ENCODE data around the gene SUPT6H.
"Not testable (repeated sequence)": the region's sequence is repeated elsewhere in the genome, so short reads cannot be mapped to it uniquely, and the experiment has no call there.

Gene SUPT6H

DNA sequence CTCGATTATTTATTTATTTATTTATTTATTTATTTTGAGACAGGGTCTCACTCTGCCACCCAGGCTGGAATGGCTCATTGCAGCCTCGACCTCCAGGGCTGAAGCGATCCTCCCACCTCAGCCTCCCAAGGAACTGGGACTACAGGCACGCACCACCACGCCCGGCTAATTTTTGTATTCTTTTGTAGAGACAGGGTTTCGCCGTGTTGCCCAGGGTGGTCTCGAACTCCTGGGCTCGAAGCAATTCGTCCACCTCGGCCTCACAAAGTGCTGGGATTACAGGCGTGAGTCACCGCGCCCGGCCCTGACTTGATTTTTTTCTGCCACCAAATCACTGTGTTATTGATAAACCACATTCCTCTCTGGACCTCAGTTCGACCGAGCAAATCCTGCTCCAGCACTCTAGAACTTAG lies 57.0 kb downstream of the SUPT6H start:
- DNase-seq (ENCODE audit: low spot score), result no peak

DNA sequence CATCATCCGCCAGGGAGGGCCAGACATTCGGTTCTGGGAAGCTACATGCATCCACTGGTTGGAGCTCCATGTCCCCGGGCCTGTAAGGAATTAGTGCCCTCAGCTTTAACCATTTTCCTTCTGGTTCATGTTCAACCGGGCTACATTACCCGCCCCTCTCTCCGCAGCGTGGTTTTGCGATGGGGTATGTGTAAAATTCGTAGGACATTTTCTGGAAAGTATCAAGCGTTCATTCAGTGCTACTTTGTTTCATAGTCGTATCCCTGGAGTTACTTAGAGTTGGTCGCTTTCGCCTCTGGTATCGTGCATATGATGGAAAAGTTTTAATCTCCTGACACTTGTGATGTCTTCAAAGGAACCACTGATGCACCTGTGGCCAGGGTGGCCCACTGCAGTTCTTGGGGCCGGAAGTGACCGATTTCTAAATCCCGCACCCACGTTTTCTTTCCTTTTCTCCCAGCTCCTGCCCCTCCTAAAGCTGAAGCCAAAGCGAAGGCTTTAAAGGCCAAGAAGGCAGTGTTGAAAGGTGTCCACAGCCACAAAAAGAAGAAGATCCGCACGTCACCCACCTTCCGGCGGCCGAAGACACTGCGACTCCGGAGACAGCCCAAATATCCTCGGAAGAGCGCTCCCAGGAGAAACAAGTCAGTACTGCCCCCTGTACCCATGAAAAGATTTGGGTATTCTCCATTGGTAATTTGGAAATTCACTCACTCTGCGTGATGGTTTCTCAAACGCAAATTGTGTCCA lies 58.4 kb downstream of the SUPT6H start:
- no peak for DNase-seq (ENCODE audit: low spot score)

DNA sequence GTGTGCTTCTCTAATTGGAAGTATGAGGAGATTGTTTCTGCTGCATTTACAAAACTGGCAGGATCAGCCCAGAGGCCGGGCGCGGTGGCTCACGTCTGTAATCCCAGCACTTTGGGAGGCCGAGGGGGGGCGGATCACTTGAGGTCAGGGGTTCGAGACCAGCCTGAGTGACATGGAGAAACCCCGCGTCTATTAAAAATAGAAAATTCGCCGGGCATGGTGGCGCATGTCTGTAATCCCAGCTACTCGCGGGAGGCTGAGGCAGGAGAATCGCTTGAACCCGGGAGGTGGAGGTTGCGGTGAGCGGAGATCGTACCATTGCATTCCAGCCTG lies 59.0 kb downstream of the SUPT6H start:
- DNase-seq (ENCODE audit: low spot score), result not testable (repeated sequence)

DNA sequence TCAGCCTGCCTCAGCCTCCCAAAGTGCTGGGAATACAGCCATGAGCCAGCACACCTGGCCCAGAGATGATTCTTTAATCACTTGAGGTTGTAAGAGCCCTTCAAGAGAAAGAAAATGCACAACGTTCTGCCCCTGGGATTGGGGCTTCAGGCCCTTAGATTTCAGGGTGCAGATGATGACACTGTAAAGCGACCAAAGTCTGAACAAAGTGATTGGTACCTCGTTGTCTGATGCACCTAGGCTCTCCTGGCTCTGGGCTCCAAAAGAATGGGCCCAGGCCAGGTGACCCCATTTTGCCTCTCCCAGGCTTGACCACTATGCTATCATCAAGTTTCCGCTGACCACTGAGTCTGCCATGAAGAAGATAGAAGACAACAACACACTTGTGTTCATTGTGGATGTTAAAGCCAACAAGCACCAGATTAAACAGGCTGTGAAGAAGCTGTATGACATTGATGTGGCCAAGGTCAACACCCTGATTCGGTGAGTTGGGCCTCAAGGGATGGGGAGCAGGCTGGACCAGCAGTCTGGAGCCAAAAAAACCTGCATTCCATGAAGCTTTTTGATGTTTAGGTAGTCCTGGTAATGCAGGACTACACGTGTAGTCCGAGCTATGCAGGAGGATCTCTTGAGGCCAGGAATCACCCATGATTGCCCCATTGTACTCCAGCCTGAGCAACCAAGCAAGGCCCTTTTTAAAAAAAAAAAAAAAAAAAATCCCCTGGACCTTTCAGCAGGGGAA lies 60.6 kb downstream of the SUPT6H start:
- DNase-seq (ENCODE audit: low spot score), result no peak

DNA sequence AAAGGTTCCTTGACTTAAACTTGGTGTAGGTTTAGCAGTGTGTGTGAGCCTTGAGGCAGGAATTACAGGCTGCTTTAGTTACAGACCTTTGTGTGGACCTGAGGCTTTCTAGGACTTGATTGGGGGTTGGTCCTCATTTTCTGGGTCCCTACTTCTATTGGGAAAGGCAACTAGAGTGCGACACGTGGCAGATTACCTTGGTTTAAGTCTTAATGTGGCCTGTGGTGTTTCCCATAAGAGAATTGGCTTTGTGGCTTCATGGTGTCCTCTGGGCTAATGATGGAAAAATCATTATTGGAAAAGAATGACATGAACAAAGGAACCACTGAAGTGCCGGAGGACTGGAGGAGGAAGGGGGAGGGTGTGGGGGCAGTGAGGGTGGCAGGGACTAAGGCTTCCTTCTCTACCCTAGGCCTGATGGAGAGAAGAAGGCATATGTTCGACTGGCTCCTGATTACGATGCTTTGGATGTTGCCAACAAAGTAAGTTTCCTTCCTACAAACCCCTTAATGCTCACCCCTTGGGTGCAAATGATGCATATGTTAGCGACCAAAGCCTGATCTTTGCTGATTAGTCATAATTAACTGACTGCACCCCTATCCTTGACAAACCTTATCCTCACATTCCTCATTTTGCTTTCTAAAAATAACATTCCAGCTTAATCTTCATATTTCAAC lies 61.3 kb downstream of the SUPT6H start:
- no peak for DNase-seq (ENCODE audit: low spot score)

DNA sequence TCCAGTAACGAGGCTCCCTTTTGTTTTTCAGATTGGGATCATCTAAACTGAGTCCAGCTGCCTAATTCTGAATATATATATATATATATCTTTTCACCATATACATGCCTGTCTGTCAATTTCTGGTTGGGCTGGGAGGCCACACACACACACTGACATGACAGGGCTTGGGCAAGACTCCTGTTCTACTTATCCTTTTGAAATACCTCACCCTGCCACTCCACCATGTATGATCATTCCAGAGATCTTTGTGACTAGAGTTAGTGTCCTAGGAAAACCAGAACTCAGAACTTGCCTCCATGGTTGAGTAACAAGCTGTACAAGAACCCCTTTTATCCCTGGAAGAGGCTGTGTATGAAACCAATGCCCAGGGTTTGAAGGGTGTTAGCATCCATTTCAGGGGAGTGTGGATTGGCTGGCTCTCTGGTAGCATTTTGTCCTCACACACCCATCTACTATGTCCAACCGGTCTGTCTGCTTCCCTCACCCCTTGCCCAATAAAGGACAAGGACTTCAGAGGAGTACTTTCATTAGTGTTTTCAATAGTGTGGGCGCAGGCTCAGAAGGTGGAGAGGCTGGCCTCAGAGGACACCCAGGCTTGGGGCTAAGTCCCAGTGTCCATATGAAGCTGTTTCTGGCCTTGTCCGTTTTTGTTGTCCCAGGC lies 62.0 kb downstream of the SUPT6H start:
- DNase-seq (ENCODE audit: low spot score), result not testable (repeated sequence)

DNA sequence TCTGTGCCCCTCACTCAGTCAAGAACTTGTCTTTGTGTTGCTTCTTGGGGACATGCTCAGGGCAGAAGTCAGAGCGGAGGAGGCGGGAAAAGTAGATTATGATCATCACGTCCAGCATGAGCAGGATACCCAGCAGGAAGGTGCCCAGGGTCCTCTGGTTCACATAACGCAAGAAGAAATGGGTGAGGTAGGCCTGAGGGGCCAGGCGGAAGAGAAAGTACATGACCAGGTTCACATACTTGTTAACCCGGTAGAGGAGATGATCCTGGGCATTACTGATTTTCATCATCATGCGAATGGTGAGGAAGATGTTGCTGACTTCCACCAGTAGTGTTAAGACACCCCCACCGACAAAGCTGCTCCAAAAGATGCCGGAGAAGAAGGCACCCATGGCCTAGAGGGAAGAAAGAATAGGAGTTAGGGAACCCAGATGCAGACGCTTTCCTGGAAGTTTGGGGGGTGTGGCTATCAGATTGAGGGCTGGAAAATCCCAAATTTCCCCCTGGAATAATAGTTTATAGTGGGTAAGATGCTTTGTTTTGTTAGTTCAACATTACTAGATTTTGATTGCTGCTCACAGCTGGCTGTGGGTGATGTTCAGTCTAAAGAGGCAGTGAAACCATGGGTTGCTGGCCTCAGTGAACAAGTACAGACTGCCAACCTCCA lies 62.6 kb downstream of the SUPT6H start:
- DNase-seq (ENCODE audit: low spot score), result no peak

DNA sequence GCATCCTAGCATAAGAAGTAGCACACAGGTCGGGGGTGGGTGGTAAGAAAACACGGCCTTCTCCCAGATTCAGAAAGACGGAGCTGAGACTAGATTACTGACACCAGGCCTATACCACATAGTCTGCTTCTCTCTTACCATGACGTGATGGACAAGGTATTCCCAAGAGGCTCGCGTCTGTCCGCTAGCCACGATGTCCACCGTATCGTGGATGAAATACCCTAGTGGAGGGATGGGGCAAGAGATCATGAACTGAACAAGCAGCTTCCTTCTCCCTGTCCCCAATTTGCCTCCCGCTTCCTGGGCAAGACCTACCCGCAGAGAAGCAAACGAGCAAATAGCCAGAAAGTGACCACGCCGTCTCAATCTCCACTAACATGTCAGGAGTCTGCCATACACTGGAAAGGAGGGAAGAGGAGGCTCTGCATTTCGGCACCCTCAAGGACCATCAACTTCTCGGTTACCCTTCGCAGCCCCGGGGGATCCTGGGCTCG lies 63.2 kb downstream of the SUPT6H start:
- DNase-seq (ENCODE audit: low spot score), result no peak

DNA sequence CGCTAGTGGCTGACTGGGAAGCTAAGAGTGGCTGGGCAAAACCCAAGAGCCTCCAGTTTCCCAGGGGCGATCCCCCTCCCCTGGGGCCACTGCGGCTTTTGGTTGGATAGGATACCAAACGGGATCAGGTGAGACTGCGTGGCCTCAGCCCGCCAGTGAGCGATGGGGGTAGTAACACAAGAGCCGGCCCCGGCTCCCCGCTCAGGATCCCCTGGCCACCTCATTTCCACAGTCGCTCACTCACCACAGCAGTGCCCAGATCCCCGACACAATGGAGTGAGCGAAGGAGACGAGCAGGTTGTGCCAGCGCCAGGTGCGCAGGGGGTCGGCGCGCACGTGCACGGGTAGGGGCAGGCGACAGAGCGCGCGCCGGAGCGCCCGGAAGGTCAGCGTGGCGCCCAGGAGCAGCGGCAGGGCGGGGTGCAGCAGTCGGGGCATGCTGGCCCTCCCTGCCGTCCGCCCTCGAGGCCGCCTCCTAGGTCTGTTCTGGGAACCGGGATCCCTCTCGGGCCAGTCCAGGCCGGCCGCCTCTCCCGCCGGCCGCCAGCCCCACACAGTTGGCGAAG lies 63.7 kb downstream of the SUPT6H start:
- DNase-seq (ENCODE audit: low spot score), result no peak

DNA sequence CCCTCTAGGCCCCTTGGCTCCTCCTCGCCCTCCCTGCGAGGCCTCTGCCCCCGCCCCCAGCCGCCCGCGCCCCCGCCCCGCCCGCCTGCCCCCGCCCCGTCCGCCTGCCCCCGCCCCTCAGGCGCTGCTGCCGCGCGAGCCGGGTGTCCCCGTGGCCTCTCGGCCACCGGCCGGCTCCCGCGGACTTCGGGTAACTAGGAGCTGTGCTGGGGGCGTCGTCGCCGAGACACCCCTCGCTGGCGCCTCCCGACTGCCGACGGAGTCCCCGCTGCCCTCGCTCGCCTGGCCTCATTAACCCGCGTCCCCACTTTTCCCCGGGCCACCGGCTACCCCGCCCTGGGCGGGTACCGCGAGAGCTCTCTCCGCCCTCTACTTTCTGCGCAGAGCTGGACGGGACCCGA lies 64.2 kb downstream of the SUPT6H start, which contains the start of gene TLCD1:
Gene TLCD1 (minus strand): TSS at position 8 of the 401 bp plus-strand sequence. CDS start 136 bp downstream, outside the sequence.
- DNase-seq (ENCODE audit: low spot score), result peak; percentile 93

DNA sequence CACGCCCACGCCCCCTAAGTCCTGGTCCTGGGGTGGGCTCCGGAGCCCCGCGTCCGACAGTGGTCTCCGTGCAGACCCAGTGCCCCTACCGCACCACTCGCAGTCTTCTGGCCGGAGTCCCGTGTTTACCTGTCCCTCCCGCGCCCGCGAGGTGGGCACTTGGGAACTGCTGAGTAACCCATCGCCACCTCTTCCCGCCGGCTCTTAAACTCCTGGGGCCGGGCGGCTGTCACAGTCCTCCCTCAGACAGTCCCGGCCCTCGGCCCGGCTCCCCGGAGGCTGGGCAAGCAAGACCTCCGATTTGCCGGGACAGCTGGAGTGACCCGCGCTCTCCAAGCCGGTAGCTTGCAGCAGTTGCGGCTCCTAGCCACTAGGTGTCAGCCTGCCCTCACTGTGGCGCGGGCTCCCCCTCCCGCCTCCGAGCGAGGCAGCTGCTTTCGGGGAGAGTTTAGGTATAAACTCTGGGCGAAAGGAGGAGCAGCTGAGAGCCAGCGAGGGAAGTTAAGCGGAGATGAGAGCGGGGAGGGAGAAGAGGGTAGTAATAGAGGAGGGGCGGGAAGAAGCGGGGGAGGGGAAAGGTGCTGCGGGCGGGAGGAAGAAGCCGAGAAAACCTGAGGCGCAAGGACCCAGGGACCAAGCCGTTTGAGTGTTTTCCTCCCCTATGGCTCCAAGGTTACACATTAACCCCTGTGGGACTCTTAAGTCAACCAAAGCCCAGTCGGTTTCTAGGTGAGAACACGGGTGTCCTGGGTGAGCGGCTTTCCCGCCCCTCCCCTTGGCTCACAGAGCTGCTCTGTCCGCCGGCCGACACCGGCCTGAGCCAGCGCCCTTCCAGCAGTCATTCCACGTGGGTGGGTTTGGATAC lies 64.9 kb downstream of the SUPT6H start:
- peak; percentile 90 for DNase-seq (ENCODE audit: low spot score)

DNA sequence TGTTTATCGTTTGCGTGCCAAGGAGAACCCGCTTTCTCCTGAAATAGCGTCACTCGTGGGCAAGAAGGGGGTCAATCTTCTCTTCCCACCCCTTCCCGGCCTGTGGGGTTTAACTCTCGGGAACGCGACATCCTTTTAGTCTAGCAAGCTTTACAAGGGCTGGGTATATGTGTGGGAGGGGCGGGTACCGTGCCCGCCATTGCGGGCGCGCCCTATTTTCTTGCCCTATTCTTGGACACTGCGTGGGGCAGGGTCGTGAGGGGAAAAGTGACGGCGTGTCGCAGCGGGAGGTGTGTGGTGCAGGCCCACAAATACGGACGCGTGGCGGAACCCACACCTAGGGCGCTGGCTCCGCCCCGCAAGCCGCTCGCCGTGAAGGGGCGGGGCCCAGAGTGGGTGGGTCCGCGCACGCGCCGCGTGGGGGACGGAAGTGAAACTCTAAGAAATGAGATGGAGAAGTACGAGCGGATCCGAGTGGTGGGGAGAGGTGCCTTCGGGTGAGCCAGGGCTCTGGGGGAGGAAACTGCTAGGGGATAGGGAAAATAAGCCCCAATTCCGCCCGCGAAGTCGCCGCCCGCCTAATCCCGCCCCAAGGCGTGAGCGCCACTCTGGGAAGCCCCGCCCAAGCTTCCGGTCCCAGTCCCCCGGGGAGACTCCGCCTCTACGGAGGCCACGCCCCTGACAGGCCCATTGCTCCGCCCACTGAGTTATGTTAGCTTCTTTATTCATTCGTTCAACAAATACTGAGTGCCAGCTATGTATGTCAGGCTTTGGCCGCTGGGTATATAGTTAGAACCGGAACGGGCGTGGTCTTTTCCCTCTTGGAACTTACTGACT lies 66.6 kb downstream of the SUPT6H start, which contains the start of gene NEK8:
Gene NEK8 (plus strand): TSS at position 425 of the 837 bp plus-strand sequence. CDS start 26 bp downstream, at position 451.
- peak; percentile 95 for DNase-seq (ENCODE audit: low spot score)

DNA sequence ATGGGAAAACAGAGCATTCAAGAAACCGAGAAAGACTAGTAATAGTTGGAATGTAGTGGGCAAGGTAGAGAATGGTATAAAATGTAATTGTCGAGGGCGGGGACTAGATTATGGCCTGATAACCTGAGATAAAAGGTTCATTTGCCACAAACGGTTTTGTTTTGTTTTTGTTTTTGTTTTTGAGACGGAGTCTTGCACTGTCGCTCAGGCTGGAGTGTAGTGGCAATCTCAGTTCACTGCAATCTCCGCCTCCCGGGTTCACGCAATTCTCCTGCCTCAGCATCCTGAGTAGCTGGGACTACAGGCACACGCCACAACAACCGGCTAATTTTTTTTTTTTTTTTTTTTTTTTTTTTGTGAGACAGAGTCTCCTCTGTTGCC lies 67.9 kb downstream of the SUPT6H start:
- no peak for DNase-seq (ENCODE audit: low spot score)

DNA sequence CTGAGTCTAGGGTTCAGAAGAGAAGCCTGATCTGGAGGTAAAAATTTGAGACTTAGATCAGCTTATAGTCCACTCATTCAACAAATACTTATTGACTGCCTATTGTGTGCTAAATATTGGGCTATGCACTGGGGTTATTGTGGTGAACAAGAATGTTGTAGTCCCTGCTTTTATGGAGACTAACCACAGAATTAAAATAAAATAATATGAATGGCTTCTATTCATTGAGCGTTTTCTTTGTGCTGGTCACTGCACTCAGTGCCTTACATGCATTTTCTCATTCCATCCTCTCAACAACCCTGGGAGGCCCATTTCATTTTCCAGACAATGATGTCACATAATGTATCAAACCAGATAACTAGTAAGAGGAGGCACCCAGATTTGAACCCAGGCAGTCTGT lies 71.3 kb downstream of the SUPT6H start:
- DNase-seq (ENCODE audit: low spot score), result no peak

DNA sequence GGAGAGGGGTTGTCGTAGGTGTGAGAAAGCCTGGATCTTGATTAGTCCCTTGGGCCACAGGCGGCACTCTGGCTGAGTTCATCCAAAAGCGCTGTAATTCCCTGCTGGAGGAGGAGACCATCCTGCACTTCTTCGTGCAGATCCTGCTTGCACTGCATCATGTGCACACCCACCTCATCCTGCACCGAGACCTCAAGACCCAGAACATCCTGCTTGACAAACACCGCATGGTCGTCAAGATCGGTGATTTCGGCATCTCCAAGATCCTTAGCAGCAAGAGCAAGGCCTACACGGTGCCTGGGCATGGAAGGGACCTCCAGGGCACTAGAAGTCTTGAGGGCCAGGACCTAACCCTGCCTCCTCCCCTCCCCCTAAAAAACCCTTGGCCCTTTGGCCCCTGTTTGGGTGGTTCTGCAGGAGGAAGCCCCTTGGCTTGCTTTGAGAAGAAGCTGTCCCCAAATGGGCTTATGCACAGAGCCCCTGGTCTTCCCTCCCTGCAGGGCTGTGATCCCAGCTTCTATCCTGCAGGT lies 72.8 kb downstream of the SUPT6H start:
- DNase-seq (ENCODE audit: low spot score), result no peak

DNA sequence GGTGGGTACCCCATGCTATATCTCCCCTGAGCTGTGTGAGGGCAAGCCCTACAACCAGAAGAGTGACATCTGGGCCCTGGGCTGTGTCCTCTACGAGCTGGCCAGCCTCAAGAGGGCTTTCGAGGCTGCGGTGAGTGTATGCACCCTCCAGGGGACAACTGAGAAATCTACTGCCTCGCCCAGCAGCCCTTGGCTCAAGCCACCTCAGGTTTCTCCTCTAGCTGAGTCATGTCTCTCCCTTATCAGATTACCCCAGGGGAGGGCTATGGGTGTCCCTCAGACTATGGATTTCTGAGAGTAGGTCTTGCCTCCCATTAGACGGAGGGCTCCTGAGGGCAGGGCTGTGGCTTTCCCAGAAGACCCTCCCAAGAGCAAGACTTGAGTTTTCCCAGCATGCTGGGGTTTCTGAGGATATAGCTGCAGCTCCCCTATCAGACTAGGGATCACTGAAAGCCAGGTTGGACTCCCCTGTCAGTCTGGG lies 73.3 kb downstream of the SUPT6H start:
- peak; percentile 26 for DNase-seq (ENCODE audit: low spot score)

DNA sequence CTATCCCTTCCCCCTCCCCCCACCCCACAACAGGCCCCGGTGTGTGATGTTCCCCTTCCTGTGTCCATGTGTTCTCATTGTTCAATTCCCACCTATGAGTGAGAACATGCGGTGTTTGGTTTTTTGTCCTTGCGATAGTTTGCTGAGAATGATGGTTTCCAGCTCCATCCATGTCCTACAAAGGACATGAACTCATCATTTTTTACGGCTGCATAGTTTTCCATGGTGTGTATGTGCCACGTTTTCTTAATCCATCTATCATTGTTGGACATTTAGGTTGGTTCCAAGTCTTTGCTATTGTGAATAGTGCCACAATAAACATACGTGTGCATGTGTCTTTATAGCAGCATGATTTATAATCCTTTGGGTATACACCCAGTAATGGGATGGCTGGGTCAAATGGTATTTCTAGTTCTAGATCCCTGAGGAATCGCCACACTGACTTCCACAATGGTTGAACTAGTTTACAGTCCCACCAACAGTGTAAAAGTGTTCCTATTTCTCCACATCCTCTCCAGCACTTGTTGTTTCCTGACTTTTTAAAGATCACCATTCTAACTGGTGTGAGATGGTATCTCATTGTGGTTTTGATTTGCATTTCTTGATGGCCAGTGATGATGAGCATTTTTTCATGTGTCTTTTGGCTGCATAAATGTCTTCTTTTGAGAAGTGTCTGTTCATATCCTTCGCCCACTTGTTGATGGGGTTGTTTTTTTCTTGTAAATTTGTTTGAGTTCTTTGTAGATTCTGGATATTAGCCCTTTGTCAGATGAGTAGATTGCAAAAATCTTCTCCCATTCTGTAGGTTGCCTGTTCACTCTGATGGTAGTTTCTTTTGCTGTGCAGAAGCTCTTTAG lies 74.1 kb downstream of the SUPT6H start:
- not testable (repeated sequence) for DNase-seq (ENCODE audit: low spot score)

DNA sequence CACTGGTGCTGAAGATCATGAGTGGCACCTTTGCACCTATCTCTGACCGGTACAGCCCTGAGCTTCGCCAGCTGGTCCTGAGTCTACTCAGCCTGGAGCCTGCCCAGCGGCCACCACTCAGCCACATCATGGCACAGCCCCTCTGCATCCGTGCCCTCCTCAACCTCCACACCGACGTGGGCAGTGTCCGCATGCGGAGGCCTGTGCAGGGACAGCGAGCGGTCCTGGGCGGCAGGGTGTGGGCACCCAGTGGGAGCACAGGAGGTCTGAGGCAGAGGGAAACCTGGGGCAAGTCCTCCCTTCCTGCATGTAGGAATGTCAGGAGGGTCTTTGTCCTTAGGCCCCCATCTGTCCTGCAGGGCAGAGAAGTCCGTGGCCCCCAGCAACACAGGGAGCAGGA lies 75.3 kb downstream of the SUPT6H start:
- DNase-seq (ENCODE audit: low spot score), result no peak

Measured in AG08396 (cell line).